ENCODE measurements around the gene ADPGK. TPM values are rescaled to one million over a fixed set of nuclear protein-coding genes. Genes with fewer than 3 reads are reported as not detected.

The ADPGK gene
- total RNA-seq, 1 donor from 2014 or later: 74.2 TPM

DNA sequence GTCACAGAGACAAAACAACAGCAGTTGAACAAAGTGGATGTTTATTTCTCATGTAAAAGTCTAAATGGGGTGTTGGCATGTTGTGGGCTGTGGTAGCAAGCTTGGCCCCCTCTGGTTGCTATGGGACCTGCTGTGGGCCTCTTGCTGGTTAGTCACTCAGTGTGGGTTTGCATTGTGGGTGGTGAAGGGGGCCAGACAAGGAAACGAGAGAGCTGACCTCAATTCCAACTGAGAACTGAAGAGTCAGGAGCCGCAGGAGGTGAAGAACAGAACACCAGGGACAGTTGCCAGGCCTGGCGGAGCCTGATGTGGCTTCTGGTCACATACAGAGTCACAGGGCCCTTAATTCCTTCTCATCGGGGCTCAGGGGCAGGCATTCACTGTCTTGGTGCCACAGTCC, 1.9 kb upstream of the ADPGK start:
- H3K4me1 ChIP-seq: peaks cover 19% of the 10 kb centered on the region
- intact Hi-C loops (cut with DNase I): no loop called here

DNA sequence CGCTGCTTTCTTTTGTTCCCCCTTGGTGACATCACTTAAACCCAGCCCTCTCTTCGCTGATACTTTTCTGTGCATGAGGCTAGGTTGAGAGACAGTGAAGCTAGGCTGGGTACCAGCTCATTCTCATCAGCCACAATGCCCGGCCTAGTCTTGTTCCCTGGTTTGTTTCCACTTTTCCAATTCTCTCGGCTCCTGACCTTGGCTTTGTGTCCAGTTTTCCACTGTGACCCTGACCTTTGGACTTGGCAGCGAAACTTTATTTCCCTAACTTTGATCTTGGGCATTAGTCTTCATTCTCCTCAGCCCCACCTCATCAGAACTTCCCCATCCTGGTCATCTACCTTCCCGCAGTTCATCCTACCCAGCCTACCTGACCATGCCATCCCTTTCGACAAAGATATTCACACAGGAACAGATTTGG, 908 bp upstream of the ADPGK start:
- no peak for ATAC-seq
- TF ChIP-seq, protein P1, sequence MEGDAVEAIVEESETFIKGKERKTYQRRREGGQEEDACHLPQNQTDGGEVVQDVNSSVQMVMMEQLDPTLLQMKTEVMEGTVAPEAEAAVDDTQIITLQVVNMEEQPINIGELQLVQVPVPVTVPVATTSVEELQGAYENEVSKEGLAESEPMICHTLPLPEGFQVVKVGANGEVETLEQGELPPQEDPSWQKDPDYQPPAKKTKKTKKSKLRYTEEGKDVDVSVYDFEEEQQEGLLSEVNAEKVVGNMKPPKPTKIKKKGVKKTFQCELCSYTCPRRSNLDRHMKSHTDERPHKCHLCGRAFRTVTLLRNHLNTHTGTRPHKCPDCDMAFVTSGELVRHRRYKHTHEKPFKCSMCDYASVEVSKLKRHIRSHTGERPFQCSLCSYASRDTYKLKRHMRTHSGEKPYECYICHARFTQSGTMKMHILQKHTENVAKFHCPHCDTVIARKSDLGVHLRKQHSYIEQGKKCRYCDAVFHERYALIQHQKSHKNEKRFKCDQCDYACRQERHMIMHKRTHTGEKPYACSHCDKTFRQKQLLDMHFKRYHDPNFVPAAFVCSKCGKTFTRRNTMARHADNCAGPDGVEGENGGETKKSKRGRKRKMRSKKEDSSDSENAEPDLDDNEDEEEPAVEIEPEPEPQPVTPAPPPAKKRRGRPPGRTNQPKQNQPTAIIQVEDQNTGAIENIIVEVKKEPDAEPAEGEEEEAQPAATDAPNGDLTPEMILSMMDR (IDR thresholded peaks at IDR 0.05): no peak
- no peaks in the 10 kb centered on the region for H3K9me3 ChIP-seq
- peaks cover 8% of the 10 kb centered on the region for H3K36me3 ChIP-seq
- intact Hi-C loops (cut with DNase I): no loop called here
- no peak for DNase-seq
- H3K27ac ChIP-seq: peak overlapping the region; percentile 98
- H3K4me3 ChIP-seq: peak overlapping the region; percentile 98
- peaks cover 23% of the 10 kb centered on the region for H3K4me1 ChIP-seq
- H3K27me3 ChIP-seq: no peaks in the 10 kb centered on the region

More for the DNA sequence above, 1.9 kb upstream of the ADPGK start:
- DNase-seq (no peak), ATAC-seq (no peak)
- no peak overlapping the region for H3K4me3 ChIP-seq
- H3K36me3 ChIP-seq: peaks cover 2% of the 10 kb centered on the region
- no peaks in the 10 kb centered on the region for H3K9me3 ChIP-seq
- TF ChIP-seq, protein P1 (IDR thresholded peaks at IDR 0.05): no peak
- H3K27me3 ChIP-seq: no peaks in the 10 kb centered on the region
- peak overlapping the region; percentile 98 for H3K27ac ChIP-seq

DNA sequence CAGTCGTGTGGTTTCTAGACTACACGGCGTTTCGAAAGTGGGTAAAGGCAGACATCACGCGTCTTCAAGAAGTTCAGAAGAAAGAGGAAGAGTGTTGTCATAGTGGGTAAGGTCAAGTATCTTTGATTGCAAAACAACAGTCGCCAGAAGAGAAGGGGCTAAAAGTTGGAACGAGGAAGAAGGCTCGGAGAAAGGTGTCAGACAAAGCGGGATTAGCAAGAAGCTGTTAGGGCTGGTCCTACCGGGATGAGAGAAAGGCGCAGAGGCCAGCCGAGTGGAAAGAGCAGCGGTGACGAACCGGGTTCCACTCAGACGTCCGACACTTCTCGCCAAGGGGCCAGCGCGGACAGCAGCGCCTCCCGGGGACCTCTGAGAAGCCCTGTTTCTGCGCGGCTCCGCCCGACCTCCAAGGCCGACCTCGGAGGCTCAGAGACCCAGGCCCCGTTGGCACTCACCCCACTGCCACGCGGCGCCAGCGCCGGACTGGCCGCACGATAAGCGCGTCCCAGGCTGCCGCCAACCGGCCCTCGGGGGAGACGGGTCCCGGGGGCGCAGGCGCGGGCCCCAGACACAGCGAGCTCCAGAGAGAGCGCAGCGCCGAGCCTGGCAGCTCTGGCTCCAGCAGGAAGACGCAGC, 436 bp downstream of the ADPGK start:
- peaks cover 24% of the 10 kb centered on the region for H3K4me1 ChIP-seq
- intact Hi-C loops (cut with DNase I): no loop called here
- TF ChIP-seq, protein P1 (IDR thresholded peaks at IDR 0.05): no peak
- H3K27me3 ChIP-seq: no peaks in the 10 kb centered on the region
- peak; percentile 53 for ATAC-seq
- H3K9me3 ChIP-seq: no peaks in the 10 kb centered on the region
- H3K4me3 ChIP-seq: peak overlapping the region; percentile 98
- peaks cover 22% of the 10 kb centered on the region for H3K36me3 ChIP-seq
- DNase-seq: no peak
- H3K27ac ChIP-seq: peak overlapping the region; percentile 98

DNA sequence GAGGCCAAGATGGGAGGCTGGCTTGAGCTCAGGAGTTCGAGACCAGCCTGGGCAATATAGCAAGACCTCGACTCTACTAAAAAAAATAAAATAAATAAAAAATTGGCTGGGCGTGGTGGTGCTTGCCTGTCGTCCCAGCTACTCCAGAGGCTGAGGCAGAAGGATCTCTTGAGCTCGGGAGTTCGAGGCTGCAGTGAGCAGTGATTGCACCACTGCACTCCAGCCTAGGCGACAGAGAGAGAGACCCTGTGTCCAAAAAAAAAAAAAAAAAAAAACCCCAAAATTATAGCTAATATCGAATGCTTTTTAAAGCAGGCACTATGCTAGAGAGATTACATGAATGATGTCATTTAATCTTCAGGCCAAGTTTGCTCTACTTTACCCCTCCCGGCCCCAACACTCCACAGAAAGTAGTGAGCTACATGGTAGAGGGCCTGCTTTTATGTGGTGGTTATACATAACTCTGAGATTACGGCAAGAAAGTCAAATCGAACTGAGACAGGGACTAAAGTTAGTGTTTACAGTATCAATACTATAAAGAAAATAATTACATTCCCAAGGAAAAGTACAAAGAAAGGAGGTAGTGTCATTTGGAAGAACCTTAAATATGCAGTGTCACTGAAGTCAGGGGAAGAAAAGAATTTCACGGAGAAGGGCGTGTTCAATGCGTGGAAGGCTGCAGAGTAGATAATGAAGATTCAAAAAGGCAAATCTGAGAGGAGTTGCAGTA, 1.1 kb downstream of the ADPGK start:
- Histone ChIP-seq H3K4me1 (peaks cover 24% of the 10 kb centered on the region), H3K27ac (peak overlapping the region; percentile 98), H3K36me3 (peaks cover 24% of the 10 kb centered on the region), H3K27me3 (no peaks in the 10 kb centered on the region), H3K9me3 (no peaks in the 10 kb centered on the region), H3K4me3 (peak overlapping the region; percentile 98)
- intact Hi-C loops (cut with DNase I): no loop called here
- TF ChIP-seq, protein P1 (IDR thresholded peaks at IDR 0.05): no peak
- ATAC-seq: no peak
- DNase-seq: no peak

DNA sequence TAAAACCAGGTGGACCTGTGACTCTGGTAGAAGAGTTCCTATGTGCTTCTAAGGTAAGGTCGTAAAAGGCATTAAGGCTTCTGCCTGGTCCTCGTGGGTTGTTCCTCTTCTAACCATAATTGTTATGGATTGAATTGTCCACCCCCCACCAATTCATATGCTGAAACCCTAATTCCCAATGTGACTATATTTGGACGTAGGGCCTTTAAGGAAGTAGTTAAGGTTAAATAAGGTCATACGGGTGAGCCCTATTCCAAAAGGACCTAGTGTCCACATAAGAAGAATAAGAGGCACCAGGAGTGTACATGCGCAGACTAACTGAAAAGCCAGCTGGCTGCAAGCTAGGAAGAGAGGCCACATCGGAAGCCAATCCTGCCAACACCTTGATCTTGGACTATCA, 1.9 kb downstream of the ADPGK start:
- TF ChIP-seq, protein P1 (IDR thresholded peaks at IDR 0.05): no peak
- H3K9me3 ChIP-seq: no peaks in the 10 kb centered on the region
- no peak for ATAC-seq
- peaks cover 24% of the 10 kb centered on the region for H3K4me1 ChIP-seq
- peaks cover 24% of the 10 kb centered on the region for H3K36me3 ChIP-seq
- intact Hi-C loops (cut with DNase I): no loop called here
- H3K27me3 ChIP-seq: no peaks in the 10 kb centered on the region
- peak overlapping the region; percentile 98 for H3K4me3 ChIP-seq
- DNase-seq: no peak
- H3K27ac ChIP-seq: no peak overlapping the region
